Ascending aorta (tissue), 2 donors: ENCODE results near the gene VSIR. TPM values are rescaled to one million over a fixed set of nuclear protein-coding genes. Genes with fewer than 3 reads are reported as not detected.

Source experiments
- DNase-seq, 2 donors: peaks; one replicate each; pipeline ENCODE4 v3.0.0-alpha.2; 2019; ENCODE audit warnings: low spot score in 2 of 2
- H3K27ac ChIP-seq, 2 donors: fragments of 200-600 bp; sonication (generic); one replicate each; pipeline ENCODE4 v1.5.1; 2016 to 2017; ENCODE audit warnings: mild to moderate bottlenecking in 1 of 2
- H3K27me3 ChIP-seq: fragments of 200-600 bp; sonication (generic); one replicate; pipeline ENCODE4 v1.5.1; 2017
- H3K36me3 ChIP-seq, 2 donors: fragments of 200-600 bp; sonication (generic); one replicate each; pipeline ENCODE4 v1.5.1; 2016
- H3K4me1 ChIP-seq, 2 donors: fragments of 200-600 bp; sonication (generic); one replicate each; pipeline ENCODE4 v1.5.1; 2016 to 2017; ENCODE audit warnings: mild to moderate bottlenecking in 1 of 2
- H3K4me3 ChIP-seq, 2 donors: fragments of 200-600 bp; sonication (generic); one replicate each; pipeline ENCODE4 v1.5.1; 2016 to 2017; ENCODE audit warnings: mild to moderate bottlenecking in 1 of 2
- H3K9me3 ChIP-seq, 2 donors: fragments of 200-600 bp; sonication (generic); one replicate each; pipeline ENCODE4 v1.5.1; 2016
- intact Hi-C: fragments of 100-400 bp; cut with DNase I; formaldehyde crosslinking; loops from one replicate; pipeline ENCODE4 v1.15.1; 2023
- total RNA-seq: library from RNA; depleted of rRNA; stranded (reverse); fragments of >200 nt; gene quantifications from one replicate; pipeline ENCODE4 v1.1.0, GENCODE V29; 2016
- TF ChIP-seq, protein P1 (sequence below), 3 experiments: fragments of 200-600 bp in 2 of 3; fragments of 450-650 bp in 1 of 3; sonication (generic) in 2 of 3; IDR thresholded peaks; one replicate each; pipeline ENCODE4 v1.5.1; 2016 to 2019; ENCODE audit warnings: antibody characterized with exemption in 3 of 3, mild to moderate bottlenecking in 1 of 3, moderate library complexity in 1 of 3

Gene VSIR
- total RNA-seq, 1 donor from 2014 or later: 193 TPM

DNA sequence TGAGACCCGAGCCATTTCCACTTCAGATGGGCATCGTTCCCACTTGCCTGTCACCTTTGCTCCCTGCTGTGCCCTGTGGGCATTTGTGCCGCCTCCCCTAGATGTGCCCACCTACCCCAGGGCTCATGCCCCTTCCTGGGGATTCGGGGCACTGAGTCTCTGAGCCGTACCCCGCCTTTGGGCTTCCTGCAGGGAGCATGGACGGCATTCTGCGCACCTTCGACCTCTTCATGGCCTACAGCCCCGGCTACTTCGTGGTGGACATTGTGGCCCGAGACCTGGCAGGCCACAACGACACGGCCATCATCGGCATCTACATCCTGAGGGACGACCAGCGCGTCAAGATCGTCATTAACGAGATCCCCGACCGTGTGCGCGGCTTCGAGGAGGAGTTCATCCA lies 36.3 kb upstream of the VSIR start:
- no peak for DNase-seq

DNA sequence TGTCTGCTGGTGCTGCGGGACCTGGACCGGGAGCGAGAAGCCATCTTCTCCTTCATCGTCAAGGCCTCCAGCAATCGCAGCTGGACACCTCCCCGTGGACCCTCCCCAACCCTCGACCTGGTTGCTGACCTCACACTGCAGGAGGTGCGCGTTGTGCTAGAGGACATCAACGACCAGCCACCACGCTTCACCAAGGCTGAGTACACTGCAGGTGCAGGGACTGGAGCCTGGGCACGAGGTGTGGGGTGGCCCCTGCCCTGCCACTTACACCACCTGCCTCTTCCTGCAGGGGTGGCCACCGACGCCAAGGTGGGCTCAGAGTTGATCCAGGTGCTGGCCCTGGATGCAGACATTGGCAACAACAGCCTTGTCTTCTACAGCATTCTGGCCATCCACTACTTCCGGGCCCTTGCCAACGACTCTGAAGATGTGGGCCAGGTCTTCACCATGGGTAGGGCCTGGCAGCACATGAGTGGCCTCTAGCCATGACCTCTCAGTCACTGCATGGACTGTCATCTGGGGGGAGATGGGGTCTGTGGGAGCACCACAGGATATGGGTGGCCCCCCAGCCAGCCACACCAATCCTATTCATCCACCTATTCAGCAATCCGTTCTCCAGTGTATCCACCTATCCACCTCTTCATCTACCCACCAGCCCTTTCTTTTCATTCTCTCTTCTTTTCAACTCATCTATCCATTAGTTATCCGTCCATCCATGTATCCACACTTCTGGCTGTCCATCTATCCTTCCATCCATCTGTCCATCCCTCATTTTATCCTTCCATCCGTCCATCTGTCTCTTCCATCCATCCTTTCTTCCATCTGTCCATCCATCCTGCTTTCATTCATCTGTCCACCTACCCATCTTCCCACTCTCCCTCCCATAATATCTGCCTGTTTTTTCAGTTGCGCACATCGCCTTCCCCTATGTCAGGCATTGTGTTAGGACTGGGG lies 34.5 kb upstream of the VSIR start:
- TF ChIP-seq, protein P1, sequence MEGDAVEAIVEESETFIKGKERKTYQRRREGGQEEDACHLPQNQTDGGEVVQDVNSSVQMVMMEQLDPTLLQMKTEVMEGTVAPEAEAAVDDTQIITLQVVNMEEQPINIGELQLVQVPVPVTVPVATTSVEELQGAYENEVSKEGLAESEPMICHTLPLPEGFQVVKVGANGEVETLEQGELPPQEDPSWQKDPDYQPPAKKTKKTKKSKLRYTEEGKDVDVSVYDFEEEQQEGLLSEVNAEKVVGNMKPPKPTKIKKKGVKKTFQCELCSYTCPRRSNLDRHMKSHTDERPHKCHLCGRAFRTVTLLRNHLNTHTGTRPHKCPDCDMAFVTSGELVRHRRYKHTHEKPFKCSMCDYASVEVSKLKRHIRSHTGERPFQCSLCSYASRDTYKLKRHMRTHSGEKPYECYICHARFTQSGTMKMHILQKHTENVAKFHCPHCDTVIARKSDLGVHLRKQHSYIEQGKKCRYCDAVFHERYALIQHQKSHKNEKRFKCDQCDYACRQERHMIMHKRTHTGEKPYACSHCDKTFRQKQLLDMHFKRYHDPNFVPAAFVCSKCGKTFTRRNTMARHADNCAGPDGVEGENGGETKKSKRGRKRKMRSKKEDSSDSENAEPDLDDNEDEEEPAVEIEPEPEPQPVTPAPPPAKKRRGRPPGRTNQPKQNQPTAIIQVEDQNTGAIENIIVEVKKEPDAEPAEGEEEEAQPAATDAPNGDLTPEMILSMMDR (IDR thresholded peaks at IDR 0.05): no peak
- DNase-seq: no peak
- H3K36me3 ChIP-seq: no peaks in the 10 kb centered on the region
- H3K27me3 ChIP-seq: no peaks in the 10 kb centered on the region
- H3K4me1 ChIP-seq: no peaks in the 10 kb centered on the region
- H3K9me3 ChIP-seq: no peaks in the 10 kb centered on the region
- intact Hi-C loops: no loop called here
- H3K4me3 ChIP-seq: no peak overlapping the region
- H3K27ac ChIP-seq: no peak overlapping the region

More for the DNA sequence above, 36.3 kb upstream of the VSIR start:
- intact Hi-C loops: loop anchor here (5.0 kb wide), 2 partner anchors 412 to 427 kb away; partner anchors contain the start of gene CDH23
- Histone ChIP-seq H3K4me3 (no peak overlapping the region), H3K27me3 (no peaks in the 10 kb centered on the region), H3K36me3 (no peaks in the 10 kb centered on the region), H3K4me1 (no peaks in the 10 kb centered on the region), H3K9me3 (no peaks in the 10 kb centered on the region), H3K27ac (no peak overlapping the region)
- TF ChIP-seq, protein P1 (IDR thresholded peaks at IDR 0.05): no peak

- no peaks in the 10 kb centered on the region for H3K36me3 ChIP-seq
- TF ChIP-seq, protein P1 (IDR thresholded peaks at IDR 0.05): no peak
- H3K4me3 ChIP-seq: no peak overlapping the region
- no peak for DNase-seq
- intact Hi-C loops: no loop called here
- no peaks in the 10 kb centered on the region for H3K4me1 ChIP-seq
- no peaks in the 10 kb centered on the region for H3K27me3 ChIP-seq
- no peak overlapping the region for H3K27ac ChIP-seq
- no peaks in the 10 kb centered on the region for H3K9me3 ChIP-seq
Observed at GRCh38 chr10:71806704-71807556, 33.6 kb upstream of the VSIR start.

- no peak overlapping the region for H3K4me3 ChIP-seq
- intact Hi-C loops: no loop called here
- no peaks in the 10 kb centered on the region for H3K36me3 ChIP-seq
- DNase-seq: no peak
- TF ChIP-seq, protein P1 (IDR thresholded peaks at IDR 0.05): no peak
- no peak overlapping the region for H3K27ac ChIP-seq
- no peaks in the 10 kb centered on the region for H3K4me1 ChIP-seq
- no peaks in the 10 kb centered on the region for H3K9me3 ChIP-seq
- no peaks in the 10 kb centered on the region for H3K27me3 ChIP-seq
Observed at GRCh38 chr10:71805776-71806703, 32.7 kb upstream of the VSIR start.

DNA sequence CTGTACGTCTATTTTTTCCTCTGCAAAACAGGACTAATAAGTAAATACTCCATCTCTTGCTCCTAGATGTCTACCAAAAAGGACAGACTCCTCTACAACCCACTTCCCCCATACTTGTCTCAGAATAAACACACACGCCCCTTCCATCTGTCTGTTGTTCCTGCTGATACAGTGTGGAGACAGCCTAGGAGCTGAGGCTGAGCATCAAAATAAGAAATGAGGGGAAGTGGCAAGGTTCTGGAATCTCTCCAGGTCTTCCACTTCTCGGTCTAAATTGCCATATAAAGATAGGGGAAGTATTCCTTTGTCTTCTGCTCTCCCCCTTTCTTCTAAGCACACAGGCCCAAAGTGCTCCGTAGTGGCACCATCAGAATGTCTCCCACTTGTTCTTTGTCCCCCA lies 30.8 kb upstream of the VSIR start:
- TF ChIP-seq, protein P1 (IDR thresholded peaks at IDR 0.05): no peak
- Histone ChIP-seq H3K4me3 (no peak overlapping the region), H3K4me1 (no peaks in the 10 kb centered on the region), H3K9me3 (no peaks in the 10 kb centered on the region), H3K36me3 (no peaks in the 10 kb centered on the region), H3K27me3 (no peaks in the 10 kb centered on the region), H3K27ac (no peak overlapping the region)
- no peak for DNase-seq
- intact Hi-C loops: no loop called here
